ENCODE results near the gene DNASE2.

DNASE2 gene

GRCh38 chr19:12886969-12887747, 5.9 kb upstream of the DNASE2 start, which contains the start of gene KLF1:
Gene KLF1, minus strand, starts transcription at chr19:12887201. Its CDS starts 61 bp downstream, at chr19:12887140.
- DNase-seq (ENCODE audit: low spot score) = no peak

GRCh38 chr19:12886651-12886968, 5.4 kb upstream of the DNASE2 start:
- no peak for DNase-seq (ENCODE audit: low spot score)

- no peak for DNase-seq (ENCODE audit: low spot score)
Observed at GRCh38 chr19:12885749-12886650, 4.8 kb upstream of the DNASE2 start.

GRCh38 chr19:12884926-12885748, 3.9 kb upstream of the DNASE2 start:
- peak; percentile 86 for DNase-seq (ENCODE audit: low spot score)

GRCh38 chr19:12884627-12884925, 3.3 kb upstream of the DNASE2 start:
- no peak for DNase-seq (ENCODE audit: low spot score)

- DNase-seq (ENCODE audit: low spot score) = no peak
Observed at GRCh38 chr19:12884202-12884601, 3.0 kb upstream of the DNASE2 start.

- no peak for DNase-seq (ENCODE audit: low spot score)
Observed at GRCh38 chr19:12882589-12882988, 1.3 kb upstream of the DNASE2 start.

- DNase-seq (ENCODE audit: low spot score) = no peak
Observed at GRCh38 chr19:12880551-12881171, 588 bp downstream of the DNASE2 start.

GRCh38 chr19:12875086-12875485, 6.2 kb downstream of the DNASE2 start:
- DNase-seq (ENCODE audit: low spot score) = no peak

GRCh38 chr19:12873891-12874745, 7.1 kb downstream of the DNASE2 start:
- no peak for DNase-seq (ENCODE audit: low spot score)

- no peak for DNase-seq (ENCODE audit: low spot score)
Observed at GRCh38 chr19:12872941-12873890, 8.0 kb downstream of the DNASE2 start.

GRCh38 chr19:12872255-12872654, 9.0 kb downstream of the DNASE2 start:
- no peak for DNase-seq (ENCODE audit: low spot score)

- no peak for DNase-seq (ENCODE audit: low spot score)
Observed at GRCh38 chr19:12871681-12872080, 9.6 kb downstream of the DNASE2 start.

GRCh38 chr19:12868540-12869112, 12.6 kb downstream of the DNASE2 start:
- no peak for DNase-seq (ENCODE audit: low spot score)

GRCh38 chr19:12867120-12868099, 13.8 kb downstream of the DNASE2 start:
- DNase-seq (ENCODE audit: low spot score) = peak; percentile 48

GRCh38 chr19:12866416-12867119, 14.7 kb downstream of the DNASE2 start:
- no peak for DNase-seq (ENCODE audit: low spot score)

- DNase-seq (ENCODE audit: low spot score) = no peak
Observed at GRCh38 chr19:12865746-12866415, 15.4 kb downstream of the DNASE2 start.

All from LoVo (cell line).